Gastroesophageal sphincter (tissue), 3 donors: Measurements from ENCODE around the gene ANKRD9.

Experiments
- CTCF ChIP-seq, 4 experiments: fragments of 200-600 bp in 2 of 4; fragments of 450-650 bp in 2 of 4; sonication (generic) in 1 of 4; IDR thresholded peaks; one replicate each; pipeline ENCODE4 v1.5.1; 2017 to 2019; ENCODE audit warnings: antibody characterized with exemption in 4 of 4, mild to moderate bottlenecking in 2 of 4, moderate library complexity in 2 of 4
- EP300 ChIP-seq: sonication (generic); formaldehyde crosslinking; IDR thresholded peaks from one replicate; pipeline ENCODE4 v1.6.1; 2017; ENCODE audit warnings: antibody characterized with exemption, mild to moderate bottlenecking

GRCh38 chr14:102540315-102541028 is 30.9 kb upstream of the ANKRD9 start:
- TF ChIP-seq CTCF (IDR thresholded peaks at IDR 0.05), result no peak
- no peak for TF ChIP-seq EP300
